Gastroesophageal sphincter (tissue), 4 donors: ENCODE results near the gene CGN. TPM values are rescaled to one million over a fixed set of nuclear protein-coding genes. Genes with fewer than 3 reads are reported as not detected.

Source experiments
- ATAC-seq: fragments of 150-250 bp; one replicate; pipeline ENCODE4 v1.9.1; 2016; ENCODE audit warnings: mild to moderate bottlenecking, moderate library complexity
- H3K27ac ChIP-seq, 4 donors: fragments of 200-600 bp; sonication (generic) in 3 of 4; 1 replicate in 3 of 4; 2 replicates in 1 of 4; pipeline ENCODE4 v1.5.1; 2016 to 2019
- H3K27me3 ChIP-seq: fragments of 200-600 bp; sonication (generic); one replicate; pipeline ENCODE4 v1.5.1; 2019
- H3K36me3 ChIP-seq, 2 donors: fragments of 200-600 bp; sonication (generic); one replicate each; pipeline ENCODE4 v1.5.1; 2019; ENCODE audit warnings: control low read depth in 1 of 2
- H3K4me1 ChIP-seq, 3 donors: fragments of 200-600 bp; sonication (generic); 1 replicate in 2 of 3; 2 replicates in 1 of 3; pipeline ENCODE4 v1.5.1; 2016 to 2019; ENCODE audit warnings: control low read depth in 2 of 3
- H3K4me3 ChIP-seq, 2 donors: fragments of 200-600 bp; sonication (generic); one replicate each; pipeline ENCODE4 v1.5.1; 2019; ENCODE audit warnings: mild to moderate bottlenecking in 1 of 2, moderate library complexity in 1 of 2
- H3K9me3 ChIP-seq, 3 donors: fragments of 200-600 bp; sonication (generic); one replicate each; pipeline ENCODE4 v1.5.1; 2017 to 2019; ENCODE audit warnings: control low read depth in 2 of 3
- EP300 ChIP-seq: sonication (generic); formaldehyde crosslinking; IDR thresholded peaks from one replicate; pipeline ENCODE4 v1.6.1; 2017; ENCODE audit warnings: antibody characterized with exemption, mild to moderate bottlenecking
- POLR2A ChIP-seq, 2 donors: fragments of 450-650 bp; IDR thresholded peaks; one replicate each; pipeline ENCODE4 v1.6.1; 2017; ENCODE audit warnings: antibody characterized with exemption in 2 of 2, mild to moderate bottlenecking in 2 of 2, moderate library complexity in 1 of 2
- POLR2AphosphoS5 ChIP-seq: sonication (generic); formaldehyde crosslinking; IDR thresholded peaks from one replicate; pipeline ENCODE4 v1.6.1; 2017; ENCODE audit warnings: antibody characterized with exemption
- WGBS, 2 donors: methylation state at CpG; one replicate each; pipeline ENCODE4 v1.1.5; 2018; ENCODE audit warnings: low coverage in 1 of 2; 5-methylcytosine and 5-hydroxymethylcytosine counted together
- total RNA-seq, 4 donors: library from RNA; depleted of rRNA; stranded (reverse); fragments of >200 nt; gene quantifications; one replicate each; pipeline ENCODE4 v1.1.0, GENCODE V29; 2016
- TF ChIP-seq, protein P1 (sequence below), 4 experiments: fragments of 200-600 bp in 2 of 4; fragments of 450-650 bp in 2 of 4; sonication (generic) in 1 of 4; IDR thresholded peaks; one replicate each; pipeline ENCODE4 v1.5.1; 2017 to 2019; ENCODE audit warnings: antibody characterized with exemption in 4 of 4, mild to moderate bottlenecking in 2 of 4, moderate library complexity in 2 of 4

Gene CGN, protein sequence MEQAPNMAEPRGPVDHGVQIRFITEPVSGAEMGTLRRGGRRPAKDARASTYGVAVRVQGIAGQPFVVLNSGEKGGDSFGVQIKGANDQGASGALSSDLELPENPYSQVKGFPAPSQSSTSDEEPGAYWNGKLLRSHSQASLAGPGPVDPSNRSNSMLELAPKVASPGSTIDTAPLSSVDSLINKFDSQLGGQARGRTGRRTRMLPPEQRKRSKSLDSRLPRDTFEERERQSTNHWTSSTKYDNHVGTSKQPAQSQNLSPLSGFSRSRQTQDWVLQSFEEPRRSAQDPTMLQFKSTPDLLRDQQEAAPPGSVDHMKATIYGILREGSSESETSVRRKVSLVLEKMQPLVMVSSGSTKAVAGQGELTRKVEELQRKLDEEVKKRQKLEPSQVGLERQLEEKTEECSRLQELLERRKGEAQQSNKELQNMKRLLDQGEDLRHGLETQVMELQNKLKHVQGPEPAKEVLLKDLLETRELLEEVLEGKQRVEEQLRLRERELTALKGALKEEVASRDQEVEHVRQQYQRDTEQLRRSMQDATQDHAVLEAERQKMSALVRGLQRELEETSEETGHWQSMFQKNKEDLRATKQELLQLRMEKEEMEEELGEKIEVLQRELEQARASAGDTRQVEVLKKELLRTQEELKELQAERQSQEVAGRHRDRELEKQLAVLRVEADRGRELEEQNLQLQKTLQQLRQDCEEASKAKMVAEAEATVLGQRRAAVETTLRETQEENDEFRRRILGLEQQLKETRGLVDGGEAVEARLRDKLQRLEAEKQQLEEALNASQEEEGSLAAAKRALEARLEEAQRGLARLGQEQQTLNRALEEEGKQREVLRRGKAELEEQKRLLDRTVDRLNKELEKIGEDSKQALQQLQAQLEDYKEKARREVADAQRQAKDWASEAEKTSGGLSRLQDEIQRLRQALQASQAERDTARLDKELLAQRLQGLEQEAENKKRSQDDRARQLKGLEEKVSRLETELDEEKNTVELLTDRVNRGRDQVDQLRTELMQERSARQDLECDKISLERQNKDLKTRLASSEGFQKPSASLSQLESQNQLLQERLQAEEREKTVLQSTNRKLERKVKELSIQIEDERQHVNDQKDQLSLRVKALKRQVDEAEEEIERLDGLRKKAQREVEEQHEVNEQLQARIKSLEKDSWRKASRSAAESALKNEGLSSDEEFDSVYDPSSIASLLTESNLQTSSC
- total RNA-seq, result 1 to 10 TPM in 1 of 4 donors, under 1 TPM in 3; 0.13 to 2.2 (median 0.29) TPM

DNA sequence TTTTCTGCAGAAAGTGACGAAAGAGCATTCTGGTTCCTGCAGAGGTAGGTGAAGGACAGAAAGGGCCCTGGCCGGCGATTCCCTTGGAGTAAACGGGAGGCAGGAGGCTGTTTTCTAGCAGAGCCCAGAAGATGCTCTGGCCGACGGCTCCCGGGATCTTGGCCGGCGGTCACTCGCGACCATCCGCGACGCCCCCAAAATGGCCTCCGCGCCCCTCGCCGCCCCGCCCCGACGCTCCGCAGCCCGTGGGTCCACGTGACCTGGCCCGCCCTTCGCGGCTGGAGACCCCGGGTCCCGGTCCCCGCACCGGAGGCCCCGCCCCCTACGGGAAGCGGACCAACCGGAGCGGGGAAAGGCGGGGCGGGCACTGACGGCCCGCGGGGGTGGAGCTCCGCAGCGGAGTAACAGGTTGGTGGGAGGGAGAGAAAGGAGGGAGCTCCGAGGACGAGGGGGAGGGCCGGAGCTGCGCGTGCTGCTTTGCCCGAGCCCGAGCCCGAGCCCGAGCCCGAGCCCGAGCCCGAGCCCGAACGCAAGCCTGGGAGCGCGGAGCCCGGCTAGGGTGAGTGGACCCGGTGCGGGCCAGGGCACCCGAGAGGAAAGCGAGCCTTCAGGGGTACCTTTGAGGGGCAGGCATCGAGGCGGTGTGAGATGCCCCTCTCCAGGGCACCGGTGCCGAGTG, at the start of gene CGN:
Gene CGN, plus strand, starts transcription at position 431 of the 679 bp plus-strand sequence. CDS start 7,133 bp downstream, outside the sequence.
- Histone ChIP-seq H3K27me3 (peaks cover 6% of the 10 kb centered on the region), H3K4me1 (peaks cover 2 to 24% (median 9%) of the 10 kb centered on the region in 3 donors), H3K9me3 (no peaks in the 10 kb centered on the region), H3K27ac (peak within 1 kb of the TSS; percentile 30 to 89 (median 86)), H3K4me3 (peak within 1 kb of the TSS; percentile 57 to 78), H3K36me3 (no peaks in the 10 kb centered on the region)
- WGBS, 2 donors, result 0 to 20% methylated on average over 1 to 13 of the region's 68 CpGs
- ATAC-seq, result peak; percentile 98
- TF ChIP-seq POLR2A (IDR thresholded peaks at IDR 0.05), result peak in 1 of 2 donors; percentile 15
- TF ChIP-seq POLR2AphosphoS5, result peak; percentile 28
- TF ChIP-seq, protein P1, sequence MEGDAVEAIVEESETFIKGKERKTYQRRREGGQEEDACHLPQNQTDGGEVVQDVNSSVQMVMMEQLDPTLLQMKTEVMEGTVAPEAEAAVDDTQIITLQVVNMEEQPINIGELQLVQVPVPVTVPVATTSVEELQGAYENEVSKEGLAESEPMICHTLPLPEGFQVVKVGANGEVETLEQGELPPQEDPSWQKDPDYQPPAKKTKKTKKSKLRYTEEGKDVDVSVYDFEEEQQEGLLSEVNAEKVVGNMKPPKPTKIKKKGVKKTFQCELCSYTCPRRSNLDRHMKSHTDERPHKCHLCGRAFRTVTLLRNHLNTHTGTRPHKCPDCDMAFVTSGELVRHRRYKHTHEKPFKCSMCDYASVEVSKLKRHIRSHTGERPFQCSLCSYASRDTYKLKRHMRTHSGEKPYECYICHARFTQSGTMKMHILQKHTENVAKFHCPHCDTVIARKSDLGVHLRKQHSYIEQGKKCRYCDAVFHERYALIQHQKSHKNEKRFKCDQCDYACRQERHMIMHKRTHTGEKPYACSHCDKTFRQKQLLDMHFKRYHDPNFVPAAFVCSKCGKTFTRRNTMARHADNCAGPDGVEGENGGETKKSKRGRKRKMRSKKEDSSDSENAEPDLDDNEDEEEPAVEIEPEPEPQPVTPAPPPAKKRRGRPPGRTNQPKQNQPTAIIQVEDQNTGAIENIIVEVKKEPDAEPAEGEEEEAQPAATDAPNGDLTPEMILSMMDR (IDR thresholded peaks at IDR 0.05), result no peak

DNA sequence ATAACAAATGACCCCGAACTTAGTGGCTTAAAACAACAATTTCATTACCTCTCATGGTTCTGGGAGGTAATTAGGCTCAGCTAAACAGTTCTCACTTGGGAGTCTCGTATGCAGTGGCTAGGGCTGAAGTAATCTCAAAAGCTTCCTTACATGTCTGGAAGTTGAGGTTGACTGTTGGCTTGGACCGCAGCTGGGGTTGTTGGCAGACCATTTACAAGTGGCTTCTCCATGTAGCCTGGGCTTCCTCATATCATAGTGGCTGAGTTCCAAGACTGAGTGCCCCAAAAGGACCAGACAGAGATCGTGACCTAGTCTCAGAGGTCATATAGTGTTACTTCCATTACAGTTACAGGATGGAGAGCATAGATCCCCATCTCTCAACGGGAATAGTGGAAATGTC, 49.5 kb upstream of the CGN start:
- Histone ChIP-seq H3K9me3 (no peaks in the 10 kb centered on the region), H3K4me1 (peaks cover 0 to 19% (median 5%) of the 10 kb centered on the region in 3 donors), H3K4me3 (no peak overlapping the region), H3K27ac (no peak overlapping the region), H3K27me3 (no peaks in the 10 kb centered on the region), H3K36me3 (no peaks in the 10 kb centered on the region)
- TF ChIP-seq POLR2AphosphoS5, result no peak
- TF ChIP-seq, protein P1 (IDR thresholded peaks at IDR 0.05), result no peak
- TF ChIP-seq POLR2A (IDR thresholded peaks at IDR 0.05), result no peak
- no peak for TF ChIP-seq EP300
- WGBS, 2 donors, result 56 to 60% methylated on average over 3 to 4 of the region's 5 CpGs
- no peak for ATAC-seq

DNA sequence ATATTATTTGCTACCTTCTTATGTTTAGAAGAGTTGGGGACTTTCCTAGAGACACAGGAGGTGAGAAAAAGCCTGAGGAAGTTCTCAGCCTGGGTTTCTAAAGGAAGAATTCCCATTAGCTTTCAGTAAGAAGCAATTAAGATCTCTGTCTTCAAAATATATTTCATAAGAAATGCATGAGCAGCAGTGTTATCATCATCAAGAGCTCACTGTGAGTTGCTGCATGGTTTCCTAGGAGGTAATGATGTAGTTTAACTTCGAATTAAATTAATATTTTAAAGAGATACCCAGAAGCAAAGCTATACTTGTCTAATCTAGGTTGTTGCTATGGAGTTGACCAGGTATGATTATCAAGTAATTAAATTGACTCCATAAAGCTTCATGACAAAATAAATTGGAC, 46.2 kb upstream of the CGN start:
- Histone ChIP-seq H3K4me1 (peaks cover 0 to 2% (median 0%) of the 10 kb centered on the region in 3 donors), H3K4me3 (no peak overlapping the region), H3K27ac (no peak overlapping the region), H3K9me3 (no peaks in the 10 kb centered on the region), H3K36me3 (no peaks in the 10 kb centered on the region), H3K27me3 (no peaks in the 10 kb centered on the region)
- no peak for ATAC-seq
- WGBS, 2 donors, result 67 to 71% methylated on average over 1 of the region's 1 CpG
- no peak for TF ChIP-seq EP300
- TF ChIP-seq, protein P1 (IDR thresholded peaks at IDR 0.05), result no peak
- TF ChIP-seq POLR2AphosphoS5, result no peak
- TF ChIP-seq POLR2A (IDR thresholded peaks at IDR 0.05), result no peak

DNA sequence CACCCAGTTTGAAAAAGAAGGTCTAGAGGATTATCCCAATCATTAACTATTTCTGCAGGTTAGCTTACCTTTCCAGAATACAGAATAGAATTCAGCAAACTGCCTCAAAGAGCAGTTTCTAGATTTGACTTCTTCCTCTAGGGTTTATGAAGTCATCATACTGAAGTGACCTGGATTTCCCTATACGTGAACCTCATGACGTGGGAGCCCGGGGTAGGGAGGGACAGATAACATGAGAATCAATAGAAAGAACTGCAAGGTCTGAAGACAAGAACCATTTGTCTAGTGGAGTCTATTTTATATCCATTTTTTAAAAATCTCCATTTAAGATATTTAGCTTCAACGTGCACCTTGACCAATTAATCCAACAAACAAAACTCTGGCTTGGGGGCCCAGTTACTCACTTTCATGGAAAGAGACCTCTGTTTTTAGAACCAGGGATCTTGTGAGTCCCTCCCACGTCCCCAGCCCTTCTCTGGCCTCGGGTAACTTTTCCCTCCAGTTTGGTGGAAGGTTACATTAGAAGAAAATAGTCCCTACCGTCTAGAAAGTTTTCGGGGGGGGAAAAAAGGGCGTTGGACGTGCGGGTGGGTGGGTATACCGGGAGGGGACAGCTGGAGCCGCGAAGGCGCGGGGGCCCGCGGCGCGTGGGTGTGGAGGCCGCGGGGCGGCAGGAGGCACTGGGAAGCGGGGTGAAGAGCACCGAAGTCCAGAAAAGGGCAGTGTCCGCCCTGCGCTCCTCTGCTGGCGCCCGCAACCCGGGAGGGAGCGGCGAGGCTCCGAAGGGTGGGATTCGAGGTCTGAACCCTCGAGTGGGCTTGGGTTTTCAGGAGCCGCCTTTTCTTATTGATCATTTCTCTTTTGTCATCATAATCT, 38.1 kb upstream of the CGN start:
- H3K4me3 ChIP-seq, result peak overlapping the region; percentile 51 to 71
- WGBS, 2 donors, result 1 to 4% methylated on average over 25 to 29 of the region's 36 CpGs
- peak overlapping the region; percentile 27 to 85 (median 82) for H3K27ac ChIP-seq
- TF ChIP-seq, protein P1 (IDR thresholded peaks at IDR 0.05), result peak in 1 of 4 experiments; percentile 16
- TF ChIP-seq EP300 (no peak), POLR2AphosphoS5 (peak; percentile 52)
- no peaks in the 10 kb centered on the region for H3K27me3 ChIP-seq
- peaks cover 0 to 16% (median 0%) of the 10 kb centered on the region in 3 donors for H3K4me1 ChIP-seq
- no peaks in the 10 kb centered on the region for H3K36me3 ChIP-seq
- peak; percentile 77 for ATAC-seq
- H3K9me3 ChIP-seq, result no peaks in the 10 kb centered on the region
